Measurements from ENCODE around the gene DUOXA2.
"Not testable (repeated sequence)": the region's sequence is repeated elsewhere in the genome, so short reads cannot be mapped to it uniquely, and the experiment has no call there.

Gene DUOXA2

GRCh38 chr15:45114076-45114750 is at the start of gene DUOXA2, which contains the start of gene DUOX2:
Gene DUOXA2 (plus strand): TSS chr15:45114326. CDS start chr15:45114606, 280 bp downstream.
Gene DUOX2 (minus strand): TSS chr15:45114172. CDS start chr15:45113411, 761 bp downstream.
- in situ Hi-C loops (cut with HindIII; ENCODE audit: low sequenced_read_pairs): no loop called here

GRCh38 chr15:45064386-45064785 is 49.7 kb upstream of the DUOXA2 start:
- in situ Hi-C loops (cut with HindIII; ENCODE audit: low sequenced_read_pairs): no loop called here

GRCh38 chr15:45069942-45070360 is 44.2 kb upstream of the DUOXA2 start:
- in situ Hi-C loops (cut with HindIII; ENCODE audit: low sequenced_read_pairs): not testable (repeated sequence)

GRCh38 chr15:45073602-45074001 is 40.5 kb upstream of the DUOXA2 start:
- in situ Hi-C loops (cut with HindIII; ENCODE audit: low sequenced_read_pairs): not testable (repeated sequence)

- in situ Hi-C loops (cut with HindIII; ENCODE audit: low sequenced_read_pairs): not testable (repeated sequence)
Measured at GRCh38 chr15:45075440-45076320, 38.4 kb upstream of the DUOXA2 start.

- in situ Hi-C loops (cut with HindIII; ENCODE audit: low sequenced_read_pairs): not testable (repeated sequence)
Measured at GRCh38 chr15:45077391-45077790, 36.7 kb upstream of the DUOXA2 start.

- in situ Hi-C loops (cut with HindIII; ENCODE audit: low sequenced_read_pairs): not testable (repeated sequence)
Measured at GRCh38 chr15:45079201-45079600, 34.9 kb upstream of the DUOXA2 start.

- in situ Hi-C loops (cut with HindIII; ENCODE audit: low sequenced_read_pairs): not testable (repeated sequence)
Measured at GRCh38 chr15:45079628-45080246, 34.4 kb upstream of the DUOXA2 start.

- in situ Hi-C loops (cut with HindIII; ENCODE audit: low sequenced_read_pairs): not testable (repeated sequence)
Measured at GRCh38 chr15:45080593-45080992, 33.5 kb upstream of the DUOXA2 start.

- in situ Hi-C loops (cut with HindIII; ENCODE audit: low sequenced_read_pairs): not testable (repeated sequence)
Measured at GRCh38 chr15:45082412-45082811, 31.7 kb upstream of the DUOXA2 start.

GRCh38 chr15:45083223-45083622 is 30.9 kb upstream of the DUOXA2 start:
- in situ Hi-C loops (cut with HindIII; ENCODE audit: low sequenced_read_pairs): no loop called here

- in situ Hi-C loops (cut with HindIII; ENCODE audit: low sequenced_read_pairs): no loop called here
Measured at GRCh38 chr15:45084163-45084562, 30.0 kb upstream of the DUOXA2 start.

- in situ Hi-C loops (cut with HindIII; ENCODE audit: low sequenced_read_pairs): no loop called here
Measured at GRCh38 chr15:45087513-45087912, 26.6 kb upstream of the DUOXA2 start.

- in situ Hi-C loops (cut with HindIII; ENCODE audit: low sequenced_read_pairs): no loop called here
Measured at GRCh38 chr15:45088801-45089711, 25.1 kb upstream of the DUOXA2 start.

- in situ Hi-C loops (cut with HindIII; ENCODE audit: low sequenced_read_pairs): no loop called here
Measured at GRCh38 chr15:45089712-45090373, 24.3 kb upstream of the DUOXA2 start.

- in situ Hi-C loops (cut with HindIII; ENCODE audit: low sequenced_read_pairs): no loop called here
Measured at GRCh38 chr15:45091161-45091560, 23.0 kb upstream of the DUOXA2 start.

- in situ Hi-C loops (cut with HindIII; ENCODE audit: low sequenced_read_pairs): no loop called here
Measured at GRCh38 chr15:45091576-45091975, 22.6 kb upstream of the DUOXA2 start.

GRCh38 chr15:45093013-45093412 is 21.1 kb upstream of the DUOXA2 start:
- in situ Hi-C loops (cut with HindIII; ENCODE audit: low sequenced_read_pairs): no loop called here

GRCh38 chr15:45093622-45094357 is 20.3 kb upstream of the DUOXA2 start:
- in situ Hi-C loops (cut with HindIII; ENCODE audit: low sequenced_read_pairs): no loop called here
